HepG2 (cell line): ENCODE measurements around the gene RAD52. TPM values are rescaled to one million over a fixed set of nuclear protein-coding genes. Genes with fewer than 3 reads are reported as not detected.

ENCODE experiments used
- KLF12 ChIP-seq: sonication (generic); formaldehyde crosslinking; IDR thresholded peaks from 2 replicates; pipeline ENCODE4 v1.4.0; 2020; ENCODE audit warnings: missing genetic modification reagents, borderline replicate concordance
- MED1 ChIP-seq: sonication (generic); formaldehyde crosslinking; IDR thresholded peaks from 2 replicates; pipeline ENCODE4 v1.4.0; 2020; ENCODE audit warnings: missing genetic modification reagents
- MXD4 ChIP-seq: IDR thresholded peaks from 2 replicates; pipeline ENCODE4 v1.6.1; 2016; ENCODE audit warnings: mild to moderate bottlenecking, missing biosample characterization, missing genetic modification reagents
- NFIB ChIP-seq: sonication (generic); formaldehyde crosslinking; IDR thresholded peaks from 2 replicates; pipeline ENCODE4 v1.9.0; 2021; ENCODE audit warnings: missing genetic modification reagents, mild to moderate bottlenecking, borderline replicate concordance
- NR2C2 ChIP-seq: sonication (generic); formaldehyde crosslinking; IDR thresholded peaks from 2 replicates; pipeline ENCODE4 v1.4.0; 2020; ENCODE audit warnings: missing genetic modification reagents, mild to moderate bottlenecking, moderate library complexity, borderline replicate concordance
- SOX6 ChIP-seq, 2 experiments: fragments of 450-650 bp in 1 of 2; sonication (generic) in 1 of 2; formaldehyde crosslinking in 1 of 2; IDR thresholded peaks; 2 replicates each; pipeline versions ENCODE4 v1.4.0 to v1.6.1; 2017 to 2020; ENCODE audit warnings: antibody characterized with exemption in 1 of 2, mild to moderate bottlenecking in 1 of 2, missing genetic modification reagents in 1 of 2
- TSC22D2 ChIP-seq: sonication (generic); formaldehyde crosslinking; IDR thresholded peaks from 2 replicates; pipeline ENCODE4 v1.5.1; 2020; ENCODE audit warnings: missing genetic modification reagents, mild to moderate bottlenecking, borderline replicate concordance
- ZNF224 ChIP-seq: sonication (generic); formaldehyde crosslinking; IDR thresholded peaks from 2 replicates; pipeline ENCODE4 v1.5.0; 2020; ENCODE audit warnings: mild to moderate bottlenecking, missing genetic modification reagents
- ZNF317 ChIP-seq: sonication (generic); formaldehyde crosslinking; IDR thresholded peaks from 2 replicates; pipeline ENCODE4 v1.5.0; 2020; ENCODE audit warnings: mild to moderate bottlenecking, missing genetic modification reagents
- ZNF367 ChIP-seq: sonication (generic); formaldehyde crosslinking; IDR thresholded peaks from 2 replicates; pipeline ENCODE4 v1.4.0; 2020; ENCODE audit warnings: missing genetic modification reagents, borderline replicate concordance
- ZNF616 ChIP-seq: sonication (generic); formaldehyde crosslinking; IDR thresholded peaks from 2 replicates; pipeline ENCODE4 v1.5.0; 2020; ENCODE audit warnings: low read depth, mild to moderate bottlenecking, missing genetic modification reagents
- ZNF747 ChIP-seq: sonication (generic); formaldehyde crosslinking; IDR thresholded peaks from 2 replicates; pipeline ENCODE4 v1.8.1; 2023; ENCODE audit warnings: missing genetic modification reagents, mild to moderate bottlenecking, borderline replicate concordance
- ZNF773 ChIP-seq: sonication (generic); formaldehyde crosslinking; IDR thresholded peaks from 2 replicates; pipeline ENCODE4 v1.4.0; 2020; ENCODE audit warnings: missing genetic modification reagents, borderline replicate concordance
- polyA plus RNA-seq, 8 experiments: library from polyadenylated mRNA; depleted of rRNA in 3 of 8; stranded (reverse) in 7 of 8; unstranded in 1 of 8; fragments of >200 nt; fragmentation: Illumina TruSeq in 4 of 8; extraction: Trizol in 4 of 8; gene quantifications; 2 replicates each; pipeline versions ENCODE4 v1.2.1 to v1.2.3, GENCODE V29; 2011 to 2016; ENCODE audit warnings: low read depth in 4 of 8, missing spikeins in 1 of 8, mixed read lengths in 1 of 8; ENCODE audit not compliant: insufficient read depth in 1 of 8
- total RNA-seq, 5 experiments: library from RNA; depleted of rRNA; stranded (reverse); fragments of >200 nt; fragmentation: Illumina TruSeq; extraction: Trizol; gene quantifications; 2 replicates each; pipeline ENCODE4 v1.2.3, GENCODE V29; 2016; ENCODE audit warnings: low read depth in 1 of 5
- TF ChIP-seq, protein P1 (sequence below): sonication (generic); formaldehyde crosslinking; IDR thresholded peaks from 2 replicates; pipeline ENCODE4 v1.4.0; 2020; ENCODE audit warnings: missing genetic modification reagents, borderline replicate concordance
- TF ChIP-seq, protein P2 (sequence below): sonication (generic); formaldehyde crosslinking; IDR thresholded peaks from 2 replicates; pipeline ENCODE4 v1.4.0; 2020; ENCODE audit warnings: missing genetic modification reagents, borderline replicate concordance
- TF ChIP-seq, protein P3 (sequence below): sonication (generic); formaldehyde crosslinking; IDR thresholded peaks from 2 replicates; pipeline ENCODE4 v1.4.0; 2020; ENCODE audit warnings: missing genetic modification reagents
- TF ChIP-seq, protein P4 (sequence below): sonication (generic); formaldehyde crosslinking; IDR thresholded peaks from 2 replicates; pipeline ENCODE4 v1.4.0; 2020; ENCODE audit warnings: missing genetic modification reagents
- TF ChIP-seq, protein P5 (sequence below): sonication (generic); formaldehyde crosslinking; IDR thresholded peaks from 2 replicates; pipeline ENCODE4 v1.8.0; 2022; ENCODE audit warnings: low read depth, missing genetic modification reagents

The RAD52 gene
- total and polyA plus RNA-seq, 2 of the 13 experiments (the other 11 are each of a cell fraction or from before 2014, with no cell fraction given), result 14.3 to 19.9 TPM

DNA sequence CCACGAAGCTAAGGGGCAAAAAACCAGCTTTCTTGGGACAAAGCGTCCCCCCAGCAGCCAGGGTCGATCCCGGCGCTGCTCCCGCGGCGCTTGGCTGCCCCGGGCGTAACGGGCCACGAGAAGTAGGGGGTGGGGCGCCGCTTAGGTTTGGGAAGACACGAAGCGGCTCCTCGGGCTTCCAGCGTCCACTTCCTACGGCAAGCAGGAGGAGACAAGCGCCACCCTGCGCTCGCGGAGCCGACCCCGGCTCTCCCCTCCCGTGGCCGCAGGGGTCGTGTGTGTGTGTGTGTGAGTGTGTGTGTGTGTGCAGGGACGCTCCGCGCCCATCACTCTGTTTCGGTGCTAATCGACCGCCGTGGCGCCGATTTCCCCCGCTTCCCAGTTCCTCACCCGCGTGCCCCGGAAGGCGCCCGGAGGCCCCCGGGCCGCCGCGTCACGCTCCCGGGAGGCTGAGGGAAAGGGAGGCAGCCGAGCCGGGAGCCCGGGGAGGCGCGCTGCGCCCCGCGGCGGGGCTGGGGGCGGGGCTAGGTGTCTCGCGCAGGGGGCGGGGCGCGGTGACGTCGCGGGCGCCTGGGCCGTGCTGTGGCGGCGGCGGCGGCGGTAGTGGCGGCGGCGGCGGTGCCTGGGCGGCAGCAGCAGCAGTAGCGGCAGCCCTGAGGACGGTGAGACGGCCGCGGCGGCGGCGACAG, 41.3 kb upstream of the RAD52 start, which contains the start of gene ERC1 (continued):
- TF ChIP-seq, protein P1, sequence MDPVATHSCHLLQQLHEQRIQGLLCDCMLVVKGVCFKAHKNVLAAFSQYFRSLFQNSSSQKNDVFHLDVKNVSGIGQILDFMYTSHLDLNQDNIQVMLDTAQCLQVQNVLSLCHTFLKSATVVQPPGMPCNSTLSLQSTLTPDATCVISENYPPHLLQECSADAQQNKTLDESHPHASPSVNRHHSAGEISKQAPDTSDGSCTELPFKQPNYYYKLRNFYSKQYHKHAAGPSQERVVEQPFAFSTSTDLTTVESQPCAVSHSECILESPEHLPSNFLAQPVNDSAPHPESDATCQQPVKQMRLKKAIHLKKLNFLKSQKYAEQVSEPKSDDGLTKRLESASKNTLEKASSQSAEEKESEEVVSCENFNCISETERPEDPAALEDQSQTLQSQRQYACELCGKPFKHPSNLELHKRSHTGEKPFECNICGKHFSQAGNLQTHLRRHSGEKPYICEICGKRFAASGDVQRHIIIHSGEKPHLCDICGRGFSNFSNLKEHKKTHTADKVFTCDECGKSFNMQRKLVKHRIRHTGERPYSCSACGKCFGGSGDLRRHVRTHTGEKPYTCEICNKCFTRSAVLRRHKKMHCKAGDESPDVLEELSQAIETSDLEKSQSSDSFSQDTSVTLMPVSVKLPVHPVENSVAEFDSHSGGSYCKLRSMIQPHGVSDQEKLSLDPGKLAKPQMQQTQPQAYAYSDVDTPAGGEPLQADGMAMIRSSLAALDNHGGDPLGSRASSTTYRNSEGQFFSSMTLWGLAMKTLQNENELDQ (CRISPR knock-in tag), result no peak
- no peak for TF ChIP-seq KLF12 (CRISPR knock-in tag)
- TF ChIP-seq, protein P2, sequence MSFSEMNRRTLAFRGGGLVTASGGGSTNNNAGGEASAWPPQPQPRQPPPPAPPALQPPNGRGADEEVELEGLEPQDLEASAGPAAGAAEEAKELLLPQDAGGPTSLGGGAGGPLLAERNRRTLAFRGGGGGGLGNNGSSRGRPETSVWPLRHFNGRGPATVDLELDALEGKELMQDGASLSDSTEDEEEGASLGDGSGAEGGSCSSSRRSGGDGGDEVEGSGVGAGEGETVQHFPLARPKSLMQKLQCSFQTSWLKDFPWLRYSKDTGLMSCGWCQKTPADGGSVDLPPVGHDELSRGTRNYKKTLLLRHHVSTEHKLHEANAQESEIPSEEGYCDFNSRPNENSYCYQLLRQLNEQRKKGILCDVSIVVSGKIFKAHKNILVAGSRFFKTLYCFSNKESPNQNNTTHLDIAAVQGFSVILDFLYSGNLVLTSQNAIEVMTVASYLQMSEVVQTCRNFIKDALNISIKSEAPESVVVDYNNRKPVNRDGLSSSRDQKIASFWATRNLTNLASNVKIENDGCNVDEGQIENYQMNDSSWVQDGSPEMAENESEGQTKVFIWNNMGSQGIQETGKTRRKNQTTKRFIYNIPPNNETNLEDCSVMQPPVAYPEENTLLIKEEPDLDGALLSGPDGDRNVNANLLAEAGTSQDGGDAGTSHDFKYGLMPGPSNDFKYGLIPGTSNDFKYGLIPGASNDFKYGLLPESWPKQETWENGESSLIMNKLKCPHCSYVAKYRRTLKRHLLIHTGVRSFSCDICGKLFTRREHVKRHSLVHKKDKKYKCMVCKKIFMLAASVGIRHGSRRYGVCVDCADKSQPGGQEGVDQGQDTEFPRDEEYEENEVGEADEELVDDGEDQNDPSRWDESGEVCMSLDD (CRISPR knock-in tag), result 0 out of 2 replicates have a peak, but pooled peaks have one; percentile 8
- TF ChIP-seq SOX6 (IDR thresholded peaks at IDR 0.05), result no peak
- TF ChIP-seq SOX6 (CRISPR knock-in tag; IDR thresholded peaks at IDR 0.05), result peak; percentile 48
- TF ChIP-seq TSC22D2 (CRISPR knock-in tag), result peak; percentile 36; the same call in 1 of the 2 replicates
- no peak for TF ChIP-seq ZNF747 (CRISPR knock-in tag)
- TF ChIP-seq MED1 (CRISPR knock-in tag), result no peak; the same call in none of the 2 replicates
- TF ChIP-seq ZNF317 (CRISPR knock-in tag), result peak; percentile 71; the same call in 1 of the 2 replicates
- TF ChIP-seq, protein P3, sequence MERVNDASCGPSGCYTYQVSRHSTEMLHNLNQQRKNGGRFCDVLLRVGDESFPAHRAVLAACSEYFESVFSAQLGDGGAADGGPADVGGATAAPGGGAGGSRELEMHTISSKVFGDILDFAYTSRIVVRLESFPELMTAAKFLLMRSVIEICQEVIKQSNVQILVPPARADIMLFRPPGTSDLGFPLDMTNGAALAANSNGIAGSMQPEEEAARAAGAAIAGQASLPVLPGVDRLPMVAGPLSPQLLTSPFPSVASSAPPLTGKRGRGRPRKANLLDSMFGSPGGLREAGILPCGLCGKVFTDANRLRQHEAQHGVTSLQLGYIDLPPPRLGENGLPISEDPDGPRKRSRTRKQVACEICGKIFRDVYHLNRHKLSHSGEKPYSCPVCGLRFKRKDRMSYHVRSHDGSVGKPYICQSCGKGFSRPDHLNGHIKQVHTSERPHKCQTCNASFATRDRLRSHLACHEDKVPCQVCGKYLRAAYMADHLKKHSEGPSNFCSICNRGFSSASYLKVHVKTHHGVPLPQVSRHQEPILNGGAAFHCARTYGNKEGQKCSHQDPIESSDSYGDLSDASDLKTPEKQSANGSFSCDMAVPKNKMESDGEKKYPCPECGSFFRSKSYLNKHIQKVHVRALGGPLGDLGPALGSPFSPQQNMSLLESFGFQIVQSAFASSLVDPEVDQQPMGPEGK, result peak; percentile 74
- no peak for TF ChIP-seq NFIB
- TF ChIP-seq ZNF773 (CRISPR knock-in tag), result no peak; the same call in 1 of the 2 replicates
- TF ChIP-seq MXD4 (CRISPR knock-in tag), result peak; percentile 48
- peak; percentile 52; the same call in 1 of the 2 replicates for TF ChIP-seq ZNF616 (CRISPR knock-in tag)
- TF ChIP-seq NR2C2 (CRISPR knock-in tag), result peak; percentile 80
- TF ChIP-seq, protein P4, sequence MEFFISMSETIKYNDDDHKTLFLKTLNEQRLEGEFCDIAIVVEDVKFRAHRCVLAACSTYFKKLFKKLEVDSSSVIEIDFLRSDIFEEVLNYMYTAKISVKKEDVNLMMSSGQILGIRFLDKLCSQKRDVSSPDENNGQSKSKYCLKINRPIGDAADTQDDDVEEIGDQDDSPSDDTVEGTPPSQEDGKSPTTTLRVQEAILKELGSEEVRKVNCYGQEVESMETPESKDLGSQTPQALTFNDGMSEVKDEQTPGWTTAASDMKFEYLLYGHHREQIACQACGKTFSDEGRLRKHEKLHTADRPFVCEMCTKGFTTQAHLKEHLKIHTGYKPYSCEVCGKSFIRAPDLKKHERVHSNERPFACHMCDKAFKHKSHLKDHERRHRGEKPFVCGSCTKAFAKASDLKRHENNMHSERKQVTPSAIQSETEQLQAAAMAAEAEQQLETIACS (CRISPR knock-in tag), result peak; percentile 23; the same call in 1 of the 2 replicates
- TF ChIP-seq ZNF224 (CRISPR knock-in tag), result peak; percentile 89; the same call in 1 of the 2 replicates
- TF ChIP-seq, protein P5, sequence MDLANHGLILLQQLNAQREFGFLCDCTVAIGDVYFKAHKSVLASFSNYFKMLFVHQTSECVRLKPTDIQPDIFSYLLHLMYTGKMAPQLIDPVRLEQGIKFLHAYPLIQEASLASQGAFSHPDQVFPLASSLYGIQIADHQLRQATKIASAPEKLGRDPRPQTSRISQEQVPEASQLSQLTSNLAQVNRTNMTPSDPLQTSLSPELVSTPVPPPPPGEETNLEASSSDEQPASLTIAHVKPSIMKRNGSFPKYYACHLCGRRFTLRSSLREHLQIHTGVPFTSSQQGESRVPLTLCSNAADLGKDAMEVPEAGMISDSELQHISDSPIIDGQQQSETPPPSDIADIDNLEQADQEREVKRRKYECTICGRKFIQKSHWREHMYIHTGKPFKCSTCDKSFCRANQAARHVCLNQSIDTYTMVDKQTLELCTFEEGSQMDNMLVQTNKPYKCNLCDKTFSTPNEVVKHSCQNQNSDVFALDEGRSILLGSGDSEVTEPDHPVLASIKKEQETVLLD (CRISPR knock-in tag), result peak; percentile 93
- no peak for TF ChIP-seq ZNF367 (CRISPR knock-in tag)
